Stimulated activated CD4-positive, alpha-beta T cell treated with anti-CD3 and anti-CD28 coated beads, TNF-alpha, amount 100 ng/mL, for 24 hours (primary cell): Measurements from ENCODE around the gene PER2.
A peak's percentile ranks its signal among the peaks of the same experiment; 100 is the strongest.

Experiments
- DNase-seq, 3 experiments: peaks; one replicate each; pipeline ENCODE4 v3.0.0-alpha.2; 2020; ENCODE audit warnings: low read depth in 3 of 3

PER2 gene

GRCh38 chr2:238267884-238268680 lies 20.3 kb downstream of the PER2 start:
- DNase-seq, result no peak

DNA sequence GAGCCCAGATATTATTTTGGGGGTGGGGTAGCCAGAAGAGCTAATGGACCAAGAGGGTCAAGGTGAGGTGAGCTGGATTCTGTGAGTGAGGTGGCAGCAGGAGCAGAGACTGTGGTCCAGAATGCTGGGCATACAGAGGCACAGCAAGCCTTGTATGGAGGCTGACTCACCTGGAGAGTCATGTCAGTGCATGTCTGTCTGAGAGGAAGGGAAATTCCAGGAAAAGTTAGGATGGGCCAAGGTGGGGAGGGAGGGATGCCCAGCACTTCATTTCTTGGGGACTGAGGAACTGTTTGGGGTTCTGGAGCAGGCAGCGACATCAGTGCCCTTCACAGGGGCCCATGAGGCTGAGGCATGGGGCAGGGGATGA lies 21.1 kb downstream of the PER2 start:
- no peak for DNase-seq

GRCh38 chr2:238265605-238266004 lies 22.8 kb downstream of the PER2 start:
- DNase-seq, result no peak

GRCh38 chr2:238264072-238264460 lies 24.3 kb downstream of the PER2 start:
- DNase-seq, result no peak

GRCh38 chr2:238263204-238264071 lies 25.0 kb downstream of the PER2 start:
- DNase-seq, result peak in 2 of 3 experiments; percentile 43 to 70

DNA sequence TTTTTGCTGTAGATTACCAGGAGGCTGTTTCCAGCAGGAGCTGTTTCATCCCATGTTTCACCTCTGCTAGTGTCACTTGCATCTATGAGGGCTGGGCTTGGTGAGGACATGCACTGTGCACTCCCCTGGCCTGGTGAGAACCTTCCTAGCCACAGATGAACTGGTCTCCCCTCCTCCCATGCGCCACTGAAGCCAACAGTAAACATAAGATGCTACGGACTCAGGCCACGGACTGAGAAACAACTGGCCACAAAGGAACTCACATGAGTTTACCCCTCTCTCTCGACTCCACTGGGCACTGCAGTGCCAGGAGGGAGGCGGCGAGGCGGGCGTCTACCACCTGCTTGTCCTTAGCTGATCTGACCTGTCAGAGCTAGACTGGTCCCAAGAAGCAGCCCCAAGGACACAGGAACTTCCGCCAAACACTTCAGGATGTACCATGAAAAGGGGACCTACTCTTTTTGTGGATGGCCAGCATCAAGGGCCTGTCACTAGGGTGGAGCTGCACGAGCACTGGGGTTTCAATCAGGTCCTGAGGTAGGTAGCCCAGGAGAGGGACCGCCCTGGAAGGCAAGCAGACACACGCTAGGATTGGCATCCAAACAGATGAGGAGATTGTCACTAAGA lies 25.8 kb downstream of the PER2 start:
- no peak for DNase-seq

- no peak for DNase-seq
These were observed 26.6 kb downstream of the PER2 start for GRCh38 chr2:238261718-238262375.

GRCh38 chr2:238260883-238261282 lies 27.5 kb downstream of the PER2 start:
- no peak for DNase-seq

DNA sequence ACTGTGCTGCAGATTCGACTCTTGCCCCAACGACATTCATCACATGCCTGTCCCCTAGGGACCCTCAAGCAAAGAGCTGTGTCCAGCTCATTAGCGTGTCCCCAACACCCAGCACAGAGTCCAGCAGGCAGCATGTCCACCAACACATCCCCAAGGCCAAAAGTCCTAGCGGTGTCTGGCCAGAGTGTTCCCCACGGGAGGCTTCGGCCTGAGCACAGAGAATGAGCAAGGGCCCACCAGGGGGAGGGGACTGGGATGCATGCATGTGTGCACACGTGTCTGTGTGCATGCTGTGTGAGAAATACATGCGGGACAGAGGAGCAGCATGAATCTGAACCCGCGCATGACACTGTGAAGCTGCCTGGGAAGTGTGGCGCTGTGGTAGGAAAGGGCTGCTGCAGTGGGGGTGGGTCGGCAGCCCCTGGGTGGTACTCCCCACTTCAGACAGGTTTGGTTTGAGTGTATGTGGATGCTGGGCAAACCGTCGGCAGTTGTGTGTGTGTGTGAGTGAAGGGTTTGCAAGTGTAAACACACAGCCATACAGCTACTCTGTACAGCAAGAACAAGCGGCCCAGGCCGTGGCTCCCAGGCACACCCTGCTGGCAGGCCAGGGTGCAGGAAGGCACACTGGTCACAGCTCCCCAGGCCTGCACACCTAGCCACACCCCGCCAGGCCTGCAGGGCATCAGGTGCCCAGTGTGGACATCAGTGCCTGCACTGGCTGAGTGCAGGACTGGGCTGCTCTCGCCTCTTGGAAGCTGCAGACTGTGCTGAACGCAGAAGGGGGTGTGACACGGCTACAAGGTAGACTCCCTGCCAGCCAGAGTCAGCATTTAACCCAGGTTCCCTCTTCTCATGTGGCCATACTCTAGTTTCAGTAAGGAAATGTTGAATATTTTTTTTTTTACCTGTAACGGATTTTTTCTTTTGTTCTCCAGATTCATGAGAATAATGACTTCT lies 29.1 kb downstream of the PER2 start:
- DNase-seq, result no peak

GRCh38 chr2:238257786-238258700 lies 30.4 kb downstream of the PER2 start:
- no peak for DNase-seq

GRCh38 chr2:238256594-238257104 lies 31.8 kb downstream of the PER2 start:
- DNase-seq, result peak; percentile 46 to 68 (median 47)

DNA sequence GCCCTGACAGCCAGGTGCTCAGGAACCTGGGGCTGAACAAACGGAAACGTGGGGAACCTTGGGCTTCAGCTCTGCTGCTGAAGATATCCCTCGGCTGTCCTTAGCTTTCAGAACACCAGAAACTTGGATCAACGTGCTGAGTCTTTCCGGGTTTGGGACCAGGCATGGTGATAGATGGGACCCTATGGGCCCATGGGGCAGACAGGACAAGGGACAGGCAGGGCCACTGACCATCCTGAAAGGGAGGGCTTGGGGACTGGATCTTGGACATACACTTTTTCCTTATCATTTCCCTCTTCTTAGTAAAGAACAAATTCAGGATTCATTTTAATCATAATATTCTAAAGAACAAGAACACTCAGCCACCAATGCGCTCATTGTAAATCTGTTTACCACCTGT lies 32.3 kb downstream of the PER2 start:
- DNase-seq, result no peak

- DNase-seq, result no peak
These were observed 32.8 kb downstream of the PER2 start for GRCh38 chr2:238255636-238256035.

DNA sequence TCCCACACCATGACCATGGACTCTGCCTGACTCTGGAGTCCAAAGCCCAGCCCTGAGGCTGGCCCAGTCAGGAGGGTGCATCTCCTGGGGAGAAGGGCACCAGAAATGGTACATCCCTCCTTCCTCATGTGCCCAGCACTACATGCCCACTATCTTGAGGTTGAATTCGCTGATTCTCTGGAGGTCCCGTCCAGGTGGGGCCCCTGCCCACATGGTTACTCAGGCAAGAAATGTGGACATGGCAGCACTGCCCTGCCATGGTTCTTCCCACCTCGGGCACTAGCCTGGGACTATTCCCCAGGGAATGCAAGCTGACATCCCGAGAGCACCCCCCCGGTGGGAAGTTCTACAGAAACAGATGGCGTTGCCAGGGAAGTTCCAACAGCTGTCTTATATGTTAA lies 33.3 kb downstream of the PER2 start:
- no peak for DNase-seq

DNA sequence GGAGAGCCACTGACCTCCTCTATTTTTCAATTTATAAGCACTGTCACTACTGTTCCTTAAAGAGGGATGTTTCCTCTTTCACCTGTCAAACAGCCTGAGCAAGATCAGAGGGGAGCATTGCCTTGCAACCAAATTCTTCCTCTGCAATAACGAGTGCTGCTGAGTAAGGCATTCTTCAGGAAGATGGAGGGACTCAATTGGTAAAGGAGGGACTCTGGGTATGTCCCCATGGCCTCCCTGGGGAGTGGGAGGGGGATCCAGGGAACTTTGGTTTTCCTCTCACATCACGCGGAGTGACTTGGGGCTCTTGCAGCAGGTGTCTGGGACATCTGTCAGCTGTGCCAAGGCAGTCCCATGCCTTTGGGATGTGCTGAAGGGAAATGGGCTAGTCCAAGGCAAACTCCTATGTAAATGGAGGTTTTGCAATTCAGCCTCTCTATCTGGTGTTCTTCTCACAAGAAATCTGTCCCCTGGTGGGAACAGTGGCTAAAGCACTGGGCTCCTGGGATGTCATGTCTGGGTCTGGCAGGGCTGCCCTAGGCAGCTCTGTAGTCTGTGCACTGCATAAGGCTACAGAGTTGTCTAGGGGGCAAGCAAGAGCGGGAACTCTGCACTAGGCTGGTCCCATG lies 34.2 kb downstream of the PER2 start:
- DNase-seq, result no peak

- DNase-seq, result no peak
These were observed 35.4 kb downstream of the PER2 start for GRCh38 chr2:238252766-238253630.

DNA sequence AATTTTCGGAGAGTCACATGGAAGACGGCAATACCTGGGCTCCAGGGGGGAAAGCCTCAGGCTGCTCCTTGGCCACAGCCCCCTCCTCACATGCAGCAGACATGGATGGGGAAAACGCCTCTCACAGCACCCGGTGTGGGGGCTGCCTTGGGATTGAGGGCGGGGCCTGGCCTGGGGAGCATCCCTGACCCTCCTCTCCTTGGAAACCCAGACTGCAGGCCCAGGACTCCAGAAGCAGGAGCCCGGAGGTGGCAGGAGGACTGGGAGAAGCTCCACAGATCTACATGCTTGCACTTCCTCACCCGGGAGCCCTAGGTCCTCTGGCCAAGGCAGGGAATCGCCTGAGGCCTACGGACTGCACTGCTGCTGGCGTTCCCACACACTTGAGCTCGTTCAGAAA lies 36.4 kb downstream of the PER2 start:
- DNase-seq, result no peak

- DNase-seq, result no peak
These were observed 37.1 kb downstream of the PER2 start for GRCh38 chr2:238251331-238251730.
